H1 (cell line): Measurements from ENCODE around the gene HTR2C. TPM values are rescaled to one million over a fixed set of nuclear protein-coding genes. Genes with fewer than 3 reads are reported as not detected.
A peak's percentile ranks its signal among the peaks of the same experiment; 100 is the strongest.

Experiments
- CTCF ChIA-PET: fragments of 300-600 bp; sonication (Branson Sonifier 250); formaldehyde crosslinking; loops from one replicate; lab custom pipeline; 2021; ENCODE audit not compliant: partially characterized antibody; lab: Charles Lee
- POLR2A ChIA-PET: fragments of 300-600 bp; sonication (Branson Sonifier 250); formaldehyde crosslinking; loops from one replicate; lab custom pipeline; 2021; ENCODE audit warnings: inconsistent platforms; ENCODE audit not compliant: partially characterized antibody; lab: Charles Lee
- DNase-seq, 2 experiments: peaks; one replicate each; pipeline versions ENCODE4 v3.0.0 to v3.0.0-alpha.2; 2010 to 2022; ENCODE audit warnings: low spot score in 2 of 2, low read depth in 1 of 2, mixed read lengths in 1 of 2
- FAIRE-seq: peaks from 2 replicates; lab custom pipeline; 2011; peaks lifted over from hg19 to GRCh38; lab: Jason Lieb, UNC
- H2AFZ ChIP-seq: 2 replicates; pipeline ENCODE4 v1.8.1; 2012; ENCODE audit warnings: low read length, inconsistent platforms
- H2AK5ac ChIP-seq: 2 replicates; pipeline ENCODE4 v1.6.1; 2013; ENCODE audit warnings: low read depth, low read length
- H2BK120ac ChIP-seq: replicated peaks from 2 replicates; pipeline ENCODE3; 2013; ENCODE audit warnings: low read depth, low read length, inconsistent platforms
- H2BK12ac ChIP-seq: 2 replicates; pipeline ENCODE4 v1.6.1; 2013; ENCODE audit warnings: low read depth, low read length
- H2BK15ac ChIP-seq: 2 replicates; pipeline ENCODE4 v1.6.1; 2013; ENCODE audit warnings: low read length
- H2BK20ac ChIP-seq: 2 replicates; pipeline ENCODE4 v1.6.1; 2013; ENCODE audit warnings: low read length
- H2BK5ac ChIP-seq: 2 replicates; pipeline ENCODE4 v1.6.1; 2013; ENCODE audit warnings: low read depth, low read length
- H3K14ac ChIP-seq: 2 replicates; pipeline ENCODE4 v1.6.1; 2013; ENCODE audit warnings: inconsistent platforms; ENCODE audit not compliant: insufficient read length
- H3K18ac ChIP-seq: 2 replicates; pipeline ENCODE4 v1.6.1; 2013; ENCODE audit warnings: low read length; ENCODE audit errors: extremely low read depth
- H3K23ac ChIP-seq: 2 replicates; pipeline ENCODE4 v1.6.1; 2013; ENCODE audit warnings: inconsistent platforms; ENCODE audit not compliant: insufficient read length
- H3K23me2 ChIP-seq: 2 replicates; pipeline ENCODE4 v1.6.1; 2013; ENCODE audit warnings: low read depth, low read length
- H3K27ac ChIP-seq: 2 replicates; pipeline ENCODE4 v1.6.1; 2011; ENCODE audit warnings: low read depth, low read length, inconsistent platforms
- H3K27me3 ChIP-seq, 4 experiments: replicated peaks in 1 of 4; 1 replicate in 1 of 4; 2 replicates in 3 of 4; pipeline versions ENCODE4 v1.6.1 to v1.8.1; 2011 to 2013; ENCODE audit warnings: low read length in 3 of 4, mild to moderate bottlenecking in 3 of 4, inconsistent platforms in 2 of 4, mixed read lengths in 2 of 4, moderate library complexity in 1 of 4; ENCODE audit not compliant: control insufficient read depth in 3 of 4, insufficient read depth in 3 of 4; ENCODE audit errors: extremely low read depth in 1 of 4
- H3K36me3 ChIP-seq, 4 experiments: 2 replicates each; pipeline versions ENCODE4 v1.6.1 to v1.8.1; 2011 to 2013; ENCODE audit warnings: mild to moderate bottlenecking in 4 of 4, low read length in 3 of 4, moderate library complexity in 2 of 4, control low read depth in 1 of 4, inconsistent platforms in 1 of 4; ENCODE audit not compliant: insufficient read depth in 4 of 4, control insufficient read depth in 2 of 4
- H3K4ac ChIP-seq: replicated peaks from 2 replicates; pipeline ENCODE3; 2013; ENCODE audit warnings: low read length, low read depth, mixed read lengths, inconsistent platforms; ENCODE audit not compliant: insufficient read length
- H3K4me1 ChIP-seq, 4 experiments: replicated peaks in 1 of 4; 1 replicate in 1 of 4; 2 replicates in 3 of 4; pipeline versions ENCODE4 v1.6.1 to v1.8.1; 2011 to 2013; ENCODE audit warnings: low read length in 3 of 4, inconsistent platforms in 2 of 4, mixed read lengths in 1 of 4; ENCODE audit not compliant: insufficient read depth in 4 of 4, control insufficient read depth in 3 of 4
- H3K4me2 ChIP-seq, 2 experiments: 2 replicates each; pipeline versions ENCODE4 v1.6.1 to v1.8.1; 2011 to 2013; ENCODE audit warnings: low read depth in 2 of 2, low read length in 2 of 2, control low read depth in 1 of 2, inconsistent platforms in 1 of 2, mild to moderate bottlenecking in 1 of 2; ENCODE audit not compliant: insufficient read depth in 1 of 2
- H3K4me3 ChIP-seq, 4 experiments: fragments of 200-600, 300-600 bp in 1 of 4; sonication (generic), shearing (Covaris generic), sonication (Bioruptor Twin) in 1 of 4; 2 replicates each; pipeline versions ENCODE4 v1.5.1 to v1.8.1; 2011 to 2016; ENCODE audit warnings: low read length in 4 of 4, low read depth in 3 of 4, control low read depth in 2 of 4, inconsistent platforms in 2 of 4, mild to moderate bottlenecking in 2 of 4, mixed read lengths in 1 of 4, moderate library complexity in 1 of 4; ENCODE audit not compliant: insufficient read depth in 2 of 4; ENCODE audit errors: extremely low read depth in 1 of 4
- H3K56ac ChIP-seq: replicated peaks from 2 replicates; pipeline ENCODE3; 2013; ENCODE audit warnings: low read depth, mild to moderate bottlenecking, mixed read lengths, low read length, inconsistent platforms; ENCODE audit not compliant: insufficient read length
- H3K79me1 ChIP-seq: 2 replicates; pipeline ENCODE4 v1.6.1; 2013; ENCODE audit warnings: low read depth, low read length, control low read depth
- H3K79me2 ChIP-seq, 2 experiments: 2 replicates each; pipeline versions ENCODE4 v1.6.1 to v1.8.1; 2012 to 2013; ENCODE audit warnings: low read length in 2 of 2, mild to moderate bottlenecking in 2 of 2, inconsistent platforms in 1 of 2; ENCODE audit not compliant: insufficient read depth in 2 of 2, control insufficient read depth in 1 of 2
- H3K9ac ChIP-seq, 4 experiments: replicated peaks in 1 of 4; 1 replicate in 1 of 4; 2 replicates in 3 of 4; pipeline versions ENCODE4 v1.6.1 to v1.8.1; 2011 to 2013; ENCODE audit warnings: low read depth in 3 of 4, low read length in 3 of 4, control low read depth in 2 of 4, mild to moderate bottlenecking in 2 of 4, moderate library complexity in 2 of 4, inconsistent platforms in 1 of 4; ENCODE audit errors: extremely low read depth in 1 of 4
- H3K9me3 ChIP-seq, 2 experiments: 2 replicates each; pipeline versions ENCODE4 v1.6.1 to v1.8.1; 2012 to 2013; ENCODE audit warnings: mild to moderate bottlenecking in 2 of 2, moderate library complexity in 2 of 2, control low read depth in 1 of 2, inconsistent platforms in 1 of 2, low read depth in 1 of 2, low read length in 1 of 2, mixed read lengths in 1 of 2; ENCODE audit not compliant: insufficient read depth in 2 of 2
- H4K20me1 ChIP-seq, 2 experiments: replicated peaks in 1 of 2; 2 replicates each; pipeline versions ENCODE3 to v1.8.1; 2011 to 2013; ENCODE audit warnings: inconsistent platforms in 2 of 2, low read length in 2 of 2, mild to moderate bottlenecking in 1 of 2; ENCODE audit not compliant: insufficient read depth in 2 of 2, control insufficient read depth in 1 of 2
- H4K5ac ChIP-seq: 2 replicates; pipeline ENCODE4 v1.6.1; 2013; ENCODE audit warnings: low read length, low read depth, mixed read lengths, inconsistent platforms; ENCODE audit not compliant: insufficient read length
- H4K8ac ChIP-seq: 2 replicates; pipeline ENCODE4 v1.8.0; 2013; ENCODE audit warnings: mild to moderate bottlenecking, moderate library complexity, low read length, inconsistent platforms; ENCODE audit not compliant: insufficient read depth; ENCODE audit errors: extremely low read depth
- H4K91ac ChIP-seq: replicated peaks from 2 replicates; pipeline ENCODE3; 2013; ENCODE audit warnings: low read length, mixed read lengths, inconsistent platforms; ENCODE audit not compliant: insufficient read length
- CEBPB ChIP-seq: IDR thresholded peaks from 2 replicates; pipeline ENCODE4 v1.6.1; 2012; ENCODE audit warnings: low read depth, low read length
- RAD21 ChIP-seq, 2 experiments: IDR thresholded peaks in 1 of 2; conservative IDR thresholded peaks in 1 of 2; 2 replicates each; pipeline ENCODE4 v1.6.1; 2011; ENCODE audit warnings: low read depth in 2 of 2, low read length in 2 of 2, improper control_type of control experiment in 1 of 2, inconsistent platforms in 1 of 2, mild to moderate bottlenecking in 1 of 2, moderate library complexity in 1 of 2
- RBBP5 ChIP-seq: IDR thresholded peaks from 2 replicates; pipeline ENCODE4 v1.7.1; 2012; ENCODE audit warnings: low read depth, mild to moderate bottlenecking, inconsistent platforms, low read length, moderate library complexity, borderline replicate concordance
- SAP30 ChIP-seq: fragments of 300-600 bp; sonication (generic); IDR thresholded peaks from 2 replicates; pipeline ENCODE4 v1.7.1; 2012; ENCODE audit warnings: low read length, moderate library complexity, mild to moderate bottlenecking, inconsistent platforms; ENCODE audit not compliant: insufficient read depth, insufficient replicate concordance
- TAF7 ChIP-seq: optimal IDR thresholded peaks from 2 replicates; pipeline ENCODE3; 2011; ENCODE audit warnings: low read depth, mild to moderate bottlenecking, inconsistent platforms, low read length, moderate library complexity, borderline replicate concordance
- polyA plus RNA-seq, 7 experiments: library from polyadenylated mRNA; depleted of rRNA in 3 of 7; stranded (reverse) in 5 of 7; unstranded in 2 of 7; fragments of >200 nt in 5 of 7; fragments of 200-250 nt in 2 of 7; gene quantifications; 1 replicate in 5 of 7; 2 replicates in 1 of 7; 4 replicates in 1 of 7; pipeline versions ENCODE4 v1.2.1 to v1.2.3, GENCODE V29; 2011 to 2013; ENCODE audit warnings: missing spikeins in 2 of 7, mixed read lengths in 2 of 7
- total RNA-seq: library from RNA; stranded (reverse); fragmentation: NEBNext Ultra II Directional; extraction: Animal tissue kit (Norgen Biotek cat#: 25700); gene quantifications from 2 replicates; pipeline ENCODE4 v1.2.1, GENCODE V29; 2021
- TF ChIP-seq, protein P1 (sequence below), 3 experiments: IDR thresholded peaks; 1 replicate in 2 of 3; 2 replicates in 1 of 3; pipeline versions ENCODE4 v1.5.1 to v1.6.1; 2011; ENCODE audit warnings: low read length in 3 of 3, mild to moderate bottlenecking in 3 of 3, inconsistent platforms in 2 of 3, low read depth in 1 of 3, moderate library complexity in 1 of 3; ENCODE audit not compliant: insufficient read depth in 1 of 3; ENCODE audit errors: control extremely low read depth in 1 of 3

HTR2C gene
- total and polyA plus RNA-seq, 2 of the 8 experiments (the other 6 are each of a cell fraction or from before 2014, with no cell fraction given) = 1.7 to 2.0 TPM

- no peaks in the 10 kb centered on the region for H3K4me1 ChIP-seq
- no peak overlapping the region for H3K9ac ChIP-seq
- CTCF ChIA-PET = interaction anchor here (0.8 to 3.3 kb wide), 12 partner anchors 10 to 388 kb away, joined by 3 to 17 read pairs (median 3); no protein-coding TSS in a partner anchor
- no peak overlapping the region for H4K8ac ChIP-seq
- H2AFZ ChIP-seq = no peak overlapping the region
- no peaks in the 10 kb centered on the region for H4K20me1 ChIP-seq
- H2BK15ac ChIP-seq = no peak overlapping the region
- no peak overlapping the region for H3K4me2 ChIP-seq
- no peaks in the 10 kb centered on the region for H3K27me3 ChIP-seq
- no peak overlapping the region for H3K4ac ChIP-seq
- H2BK12ac ChIP-seq = no peak overlapping the region
- H3K23me2 ChIP-seq = no peaks in the 10 kb centered on the region
- no peak overlapping the region for H3K23ac ChIP-seq
- no peak overlapping the region for H2AK5ac ChIP-seq
- no peaks in the 10 kb centered on the region for H3K36me3 ChIP-seq
- no peak overlapping the region for H3K56ac ChIP-seq
- no peak overlapping the region for H3K4me3 ChIP-seq
- H4K91ac ChIP-seq = no peak overlapping the region
- no peaks in the 10 kb centered on the region for H3K79me2 ChIP-seq
- H4K5ac ChIP-seq = no peak overlapping the region
- POLR2A ChIA-PET = interaction anchor here (1.1 kb wide), 1 partner anchor 41 kb away, joined by 5 read pairs; no protein-coding TSS in a partner anchor
- H3K18ac ChIP-seq = no peak overlapping the region
- H3K27ac ChIP-seq = no peak overlapping the region
- no peak overlapping the region for H2BK5ac ChIP-seq
- FAIRE-seq (peak; percentile 19), DNase-seq (no peak)
- H3K79me1 ChIP-seq = no peaks in the 10 kb centered on the region
- H2BK20ac ChIP-seq = no peak overlapping the region
- no peak overlapping the region for H2BK120ac ChIP-seq
- H3K14ac ChIP-seq = no peak overlapping the region
- TF ChIP-seq, protein P1, sequence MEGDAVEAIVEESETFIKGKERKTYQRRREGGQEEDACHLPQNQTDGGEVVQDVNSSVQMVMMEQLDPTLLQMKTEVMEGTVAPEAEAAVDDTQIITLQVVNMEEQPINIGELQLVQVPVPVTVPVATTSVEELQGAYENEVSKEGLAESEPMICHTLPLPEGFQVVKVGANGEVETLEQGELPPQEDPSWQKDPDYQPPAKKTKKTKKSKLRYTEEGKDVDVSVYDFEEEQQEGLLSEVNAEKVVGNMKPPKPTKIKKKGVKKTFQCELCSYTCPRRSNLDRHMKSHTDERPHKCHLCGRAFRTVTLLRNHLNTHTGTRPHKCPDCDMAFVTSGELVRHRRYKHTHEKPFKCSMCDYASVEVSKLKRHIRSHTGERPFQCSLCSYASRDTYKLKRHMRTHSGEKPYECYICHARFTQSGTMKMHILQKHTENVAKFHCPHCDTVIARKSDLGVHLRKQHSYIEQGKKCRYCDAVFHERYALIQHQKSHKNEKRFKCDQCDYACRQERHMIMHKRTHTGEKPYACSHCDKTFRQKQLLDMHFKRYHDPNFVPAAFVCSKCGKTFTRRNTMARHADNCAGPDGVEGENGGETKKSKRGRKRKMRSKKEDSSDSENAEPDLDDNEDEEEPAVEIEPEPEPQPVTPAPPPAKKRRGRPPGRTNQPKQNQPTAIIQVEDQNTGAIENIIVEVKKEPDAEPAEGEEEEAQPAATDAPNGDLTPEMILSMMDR (IDR thresholded peaks at IDR 0.05; ENCODE audit: control extremely low read depth in 1 of 3, insufficient read depth in 1 of 3, low read depth in 1 of 3, low read length in 3 of 3) = peak in 2 of 3 experiments; percentile 23 to 33; a peak in 2 of 4 replicates
- TF ChIP-seq RBBP5 (no peak), CEBPB (no peak), SAP30 (no peak), TAF7 (no peak), RAD21 (IDR thresholded peaks at IDR 0.05 in 1 of 2, conservative IDR thresholded peaks at IDR 0.05 in 1 of 2; ENCODE audit: low read depth in 2 of 2, low read length in 2 of 2) (peak; percentile 37 to 39)
- no peaks in the 10 kb centered on the region for H3K9me3 ChIP-seq
Observed at GRCh38 chrX:114626323-114626722, 42.4 kb downstream of the HTR2C start.
